PFSK-1 (cell line): Measurements from ENCODE around the gene PCSK5.

Experiments
- FOXP2 ChIP-seq: optimal IDR thresholded peaks from 2 replicates; pipeline ENCODE3; 2011; ENCODE audit warnings: borderline replicate concordance, control low read depth, inconsistent platforms; ENCODE audit not compliant: insufficient read depth; ENCODE audit errors: extremely low read length, extremely low read depth
- POLR2AphosphoS5 ChIP-seq: IDR thresholded peaks from 2 replicates; pipeline ENCODE4 v1.6.1; 2012; ENCODE audit warnings: low read depth, mild to moderate bottlenecking, control low read depth, low read length, moderate library complexity
- SIN3A ChIP-seq: IDR thresholded peaks from 2 replicates; pipeline ENCODE4 v1.6.1; 2012; ENCODE audit warnings: mild to moderate bottlenecking, low read length, moderate library complexity, borderline replicate concordance; ENCODE audit not compliant: insufficient read depth
- TAF1 ChIP-seq: IDR thresholded peaks from 2 replicates; pipeline ENCODE4 v1.6.1; 2012; ENCODE audit warnings: low read length, control low read depth, borderline replicate concordance; ENCODE audit not compliant: insufficient read depth
- TF ChIP-seq, protein P1 (sequence below), 2 experiments: IDR thresholded peaks; 2 replicates each; pipeline versions ENCODE4 v1.6.1 to v1.8.0; 2011 to 2012; ENCODE audit warnings: low read depth in 2 of 2, low read length in 2 of 2, control low read depth in 1 of 2, inconsistent platforms in 1 of 2, mild to moderate bottlenecking in 1 of 2, moderate library complexity in 1 of 2; ENCODE audit not compliant: insufficient read depth in 1 of 2

The PCSK5 gene

GRCh38 chr9:75995066-75995465 lies 104.6 kb downstream of the PCSK5 start:
- TF ChIP-seq, protein P1, sequence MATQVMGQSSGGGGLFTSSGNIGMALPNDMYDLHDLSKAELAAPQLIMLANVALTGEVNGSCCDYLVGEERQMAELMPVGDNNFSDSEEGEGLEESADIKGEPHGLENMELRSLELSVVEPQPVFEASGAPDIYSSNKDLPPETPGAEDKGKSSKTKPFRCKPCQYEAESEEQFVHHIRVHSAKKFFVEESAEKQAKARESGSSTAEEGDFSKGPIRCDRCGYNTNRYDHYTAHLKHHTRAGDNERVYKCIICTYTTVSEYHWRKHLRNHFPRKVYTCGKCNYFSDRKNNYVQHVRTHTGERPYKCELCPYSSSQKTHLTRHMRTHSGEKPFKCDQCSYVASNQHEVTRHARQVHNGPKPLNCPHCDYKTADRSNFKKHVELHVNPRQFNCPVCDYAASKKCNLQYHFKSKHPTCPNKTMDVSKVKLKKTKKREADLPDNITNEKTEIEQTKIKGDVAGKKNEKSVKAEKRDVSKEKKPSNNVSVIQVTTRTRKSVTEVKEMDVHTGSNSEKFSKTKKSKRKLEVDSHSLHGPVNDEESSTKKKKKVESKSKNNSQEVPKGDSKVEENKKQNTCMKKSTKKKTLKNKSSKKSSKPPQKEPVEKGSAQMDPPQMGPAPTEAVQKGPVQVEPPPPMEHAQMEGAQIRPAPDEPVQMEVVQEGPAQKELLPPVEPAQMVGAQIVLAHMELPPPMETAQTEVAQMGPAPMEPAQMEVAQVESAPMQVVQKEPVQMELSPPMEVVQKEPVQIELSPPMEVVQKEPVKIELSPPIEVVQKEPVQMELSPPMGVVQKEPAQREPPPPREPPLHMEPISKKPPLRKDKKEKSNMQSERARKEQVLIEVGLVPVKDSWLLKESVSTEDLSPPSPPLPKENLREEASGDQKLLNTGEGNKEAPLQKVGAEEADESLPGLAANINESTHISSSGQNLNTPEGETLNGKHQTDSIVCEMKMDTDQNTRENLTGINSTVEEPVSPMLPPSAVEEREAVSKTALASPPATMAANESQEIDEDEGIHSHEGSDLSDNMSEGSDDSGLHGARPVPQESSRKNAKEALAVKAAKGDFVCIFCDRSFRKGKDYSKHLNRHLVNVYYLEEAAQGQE (IDR thresholded peaks at IDR 0.05; ENCODE audit: insufficient read depth in 1 of 2, low read depth in 2 of 2, low read length in 2 of 2): no peak
- no peak for TF ChIP-seq POLR2AphosphoS5
- no peak for TF ChIP-seq TAF1
- TF ChIP-seq SIN3A: no peak
- no peak for TF ChIP-seq FOXP2

DNA sequence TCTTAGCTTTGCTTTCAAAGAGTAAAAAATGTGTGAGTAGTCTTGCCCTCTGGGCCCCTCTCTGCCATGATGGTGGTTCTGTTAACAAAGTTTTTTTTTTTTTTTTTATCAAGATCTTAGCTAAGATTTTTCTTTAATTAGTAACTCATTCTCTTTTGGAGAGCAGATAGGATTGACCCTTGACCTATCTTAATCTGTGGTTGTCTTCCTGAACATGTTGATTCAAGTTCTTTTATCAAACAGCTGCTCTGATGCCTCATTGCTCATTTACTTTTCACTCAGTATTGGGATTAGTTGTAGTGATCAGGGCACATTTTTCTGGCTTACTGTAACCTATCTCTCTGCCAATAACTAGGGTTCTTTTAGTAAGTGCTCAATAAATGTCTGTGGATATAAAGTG lies 106.3 kb downstream of the PCSK5 start:
- TF ChIP-seq, protein P1 (IDR thresholded peaks at IDR 0.05; ENCODE audit: insufficient read depth in 1 of 2, low read depth in 2 of 2, low read length in 2 of 2): no peak
- no peak for TF ChIP-seq SIN3A
- no peak for TF ChIP-seq FOXP2
- TF ChIP-seq TAF1: no peak
- no peak for TF ChIP-seq POLR2AphosphoS5

DNA sequence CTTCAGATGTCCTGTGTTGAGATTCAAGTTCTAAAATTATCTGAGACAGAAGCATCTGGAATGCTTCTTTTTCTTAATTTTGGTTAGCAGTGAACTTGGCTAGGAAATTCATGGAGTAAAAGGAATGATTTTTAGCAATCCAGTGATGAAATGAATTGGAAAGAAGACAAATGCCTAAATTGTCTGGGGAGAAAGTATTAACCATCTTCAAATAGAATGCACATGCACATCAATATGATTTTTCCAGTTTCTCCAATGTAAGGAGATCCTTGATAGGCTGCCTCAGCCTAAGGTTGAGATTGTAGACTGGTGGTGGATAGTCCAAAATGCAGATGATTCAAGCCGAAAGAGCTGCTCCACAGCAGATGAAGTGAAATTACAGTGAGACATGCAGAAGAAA lies 106.7 kb downstream of the PCSK5 start:
- TF ChIP-seq SIN3A (no peak), FOXP2 (no peak), POLR2AphosphoS5 (no peak), TAF1 (no peak)
- TF ChIP-seq, protein P1 (IDR thresholded peaks at IDR 0.05; ENCODE audit: insufficient read depth in 1 of 2, low read depth in 2 of 2, low read length in 2 of 2): no peak

GRCh38 chr9:75998096-75998780 lies 107.8 kb downstream of the PCSK5 start:
- TF ChIP-seq SIN3A (no peak), FOXP2 (no peak), POLR2AphosphoS5 (no peak), TAF1 (no peak)
- TF ChIP-seq, protein P1 (IDR thresholded peaks at IDR 0.05; ENCODE audit: insufficient read depth in 1 of 2, low read depth in 2 of 2, low read length in 2 of 2): no peak
